ENCODE measurements around the gene RPL13A.
"Not testable (repeated sequence)": the region's sequence is repeated elsewhere in the genome, so short reads cannot be mapped to it uniquely, and the experiment has no call there.

The RPL13A gene

GRCh38 chr19:49456326-49456725 is 31.1 kb upstream of the RPL13A start:
- no peak for DNase-seq (ENCODE audit: low spot score)

GRCh38 chr19:49458567-49458903 is 28.9 kb upstream of the RPL13A start:
- DNase-seq (ENCODE audit: low spot score), result no peak

- no peak for DNase-seq (ENCODE audit: low spot score)
Observed at GRCh38 chr19:49459388-49459787, 28.0 kb upstream of the RPL13A start.

GRCh38 chr19:49461130-49461529 is 26.3 kb upstream of the RPL13A start:
- not testable (repeated sequence) for DNase-seq (ENCODE audit: low spot score)

- DNase-seq (ENCODE audit: low spot score), result no peak
Observed at GRCh38 chr19:49461656-49462055, 25.8 kb upstream of the RPL13A start.

- no peak for DNase-seq (ENCODE audit: low spot score)
Observed at GRCh38 chr19:49462492-49462891, 24.9 kb upstream of the RPL13A start.

- no peak for DNase-seq (ENCODE audit: low spot score)
Observed at GRCh38 chr19:49463960-49464740, 23.3 kb upstream of the RPL13A start.

GRCh38 chr19:49465371-49465770 is 22.0 kb upstream of the RPL13A start:
- DNase-seq (ENCODE audit: low spot score), result no peak

- DNase-seq (ENCODE audit: low spot score), result no peak
Observed at GRCh38 chr19:49468199-49468598, 19.2 kb upstream of the RPL13A start.

GRCh38 chr19:49468746-49469447 is 18.5 kb upstream of the RPL13A start:
- peak; percentile 91 for DNase-seq (ENCODE audit: low spot score)

GRCh38 chr19:49469828-49470614 is 17.4 kb upstream of the RPL13A start:
- peak; percentile 89 for DNase-seq (ENCODE audit: low spot score)

- DNase-seq (ENCODE audit: low spot score), result peak; percentile 12
Observed at GRCh38 chr19:49470615-49470978, 16.8 kb upstream of the RPL13A start.

GRCh38 chr19:49472936-49473335 is 14.5 kb upstream of the RPL13A start:
- no peak for DNase-seq (ENCODE audit: low spot score)

- not testable (repeated sequence) for DNase-seq (ENCODE audit: low spot score)
Observed at GRCh38 chr19:49473501-49473867, 13.9 kb upstream of the RPL13A start.

GRCh38 chr19:49473868-49474541 is 13.4 kb upstream of the RPL13A start, which contains the start of gene FLT3LG:
FLT3LG (plus strand) TSS chr19:49474215; CDS start chr19:49474640, 425 bp downstream.
- DNase-seq (ENCODE audit: low spot score), result peak; percentile 94

GRCh38 chr19:49474542-49474924 is 12.9 kb upstream of the RPL13A start:
- DNase-seq (ENCODE audit: low spot score), result no peak

- no peak for DNase-seq (ENCODE audit: low spot score)
Observed at GRCh38 chr19:49475191-49475917, 12.1 kb upstream of the RPL13A start.

- DNase-seq (ENCODE audit: low spot score), result peak; percentile 84
Observed at GRCh38 chr19:49475995-49476880, 11.2 kb upstream of the RPL13A start.

GRCh38 chr19:49479975-49480628 is 7.3 kb upstream of the RPL13A start:
- DNase-seq (ENCODE audit: low spot score), result no peak
